Uterus (tissue), 4 donors: Measurements from ENCODE around the gene ONECUT1. TPM values are rescaled to one million over a fixed set of nuclear protein-coding genes. Genes with fewer than 3 reads are reported as not detected.

ENCODE experiments used
- DNase-seq, 2 donors: peaks; one replicate each; pipeline ENCODE4 v3.0.0-alpha.2; 2019 to 2020
- H3K27ac ChIP-seq, 2 donors: fragments of 200-600 bp; sonication (generic); 1 replicate in 1 of 2; 2 replicates in 1 of 2; pipeline ENCODE4 v1.5.1; 2016 to 2018
- H3K27me3 ChIP-seq, 2 donors: fragments of 200-600 bp; sonication (generic); one replicate each; pipeline ENCODE4 v1.5.1; 2018 to 2019; ENCODE audit warnings: control low read depth in 1 of 2
- H3K36me3 ChIP-seq, 2 donors: fragments of 200-600 bp; sonication (generic); one replicate each; pipeline ENCODE4 v1.5.1; 2019; ENCODE audit warnings: control low read depth in 1 of 2
- H3K4me1 ChIP-seq, 2 donors: fragments of 200-600 bp; sonication (generic); one replicate each; pipeline ENCODE4 v1.5.1; 2018 to 2019; ENCODE audit warnings: control low read depth in 1 of 2
- H3K4me3 ChIP-seq, 2 donors: fragments of 200-600 bp; sonication (generic); 1 replicate in 1 of 2; 2 replicates in 1 of 2; pipeline ENCODE4 v1.5.1; 2018 to 2019; ENCODE audit warnings: mild to moderate bottlenecking in 1 of 2
- H3K9me3 ChIP-seq, 2 donors: fragments of 200-600 bp; sonication (generic); one replicate each; pipeline ENCODE4 v1.5.1; 2019; ENCODE audit warnings: control low read depth in 1 of 2
- CTCF ChIP-seq, 4 experiments: fragments of 200-600 bp in 2 of 4; fragments of 450-650 bp in 2 of 4; sonication (generic) in 2 of 4; IDR thresholded peaks; one replicate each; pipeline ENCODE4 v1.5.1; 2016 to 2019; ENCODE audit warnings: antibody characterized with exemption in 4 of 4, mild to moderate bottlenecking in 2 of 4, moderate library complexity in 1 of 4
- POLR2A ChIP-seq, 2 donors: fragments of 450-650 bp; IDR thresholded peaks; one replicate each; pipeline ENCODE4 v1.6.1; 2016; ENCODE audit warnings: antibody characterized with exemption in 2 of 2, mild to moderate bottlenecking in 1 of 2, moderate library complexity in 1 of 2
- intact Hi-C: fragments of 100-400 bp; cut with DNase I; formaldehyde crosslinking; loops from one replicate; pipeline ENCODE4 v1.15.1; 2023; ENCODE audit warnings: low total_unique reads
- total RNA-seq, 4 donors: library from RNA; depleted of rRNA in 3 of 4; stranded (reverse); fragments of >200 nt in 3 of 4; gene quantifications; one replicate each; pipeline versions ENCODE4 v1.1.0 to v1.2.4, GENCODE V29; 2014 to 2023
- donor health status: DM: yes; HTN: yes; CAD: no.

ONECUT1 gene
- total RNA-seq, 4 donors from 2014 or later = not detected

- DNase-seq = peak; percentile 39 to 68
- intact Hi-C loops = loop anchor here (5.0 kb wide), 1 partner anchor 478 kb away; no protein-coding TSS in a partner anchor
Measured at GRCh38 chr15:52735231-52736089, 54.7 kb downstream of the ONECUT1 start.

GRCh38 chr15:52734329-52734728 lies 55.8 kb downstream of the ONECUT1 start:
- DNase-seq = no peak
- Histone ChIP-seq H3K27me3 (no peaks in the 10 kb centered on the region), H3K36me3 (no peaks in the 10 kb centered on the region), H3K27ac (no peak overlapping the region), H3K4me1 (no peaks in the 10 kb centered on the region), H3K9me3 (no peaks in the 10 kb centered on the region), H3K4me3 (no peak overlapping the region)
- TF ChIP-seq CTCF (IDR thresholded peaks at IDR 0.05) = no peak
- intact Hi-C loops = no loop called here

More at GRCh38 chr15:52735231-52736089, 54.7 kb downstream of the ONECUT1 start:
- H3K27me3 ChIP-seq = no peaks in the 10 kb centered on the region
- no peaks in the 10 kb centered on the region for H3K36me3 ChIP-seq
- no peak overlapping the region for H3K4me3 ChIP-seq
- no peak for TF ChIP-seq POLR2A (IDR thresholded peaks at IDR 0.05)
- peak; percentile 79 to 86 (median 86) for TF ChIP-seq CTCF (IDR thresholded peaks at IDR 0.05)
- no peak overlapping the region for H3K27ac ChIP-seq
- H3K9me3 ChIP-seq = no peaks in the 10 kb centered on the region
- no peaks in the 10 kb centered on the region for H3K4me1 ChIP-seq

GRCh38 chr15:52733696-52734255 lies 56.4 kb downstream of the ONECUT1 start:
- no peaks in the 10 kb centered on the region for H3K27me3 ChIP-seq
- no peaks in the 10 kb centered on the region for H3K9me3 ChIP-seq
- TF ChIP-seq POLR2A (IDR thresholded peaks at IDR 0.05) = no peak
- no peak for TF ChIP-seq CTCF (IDR thresholded peaks at IDR 0.05)
- H3K4me1 ChIP-seq = no peaks in the 10 kb centered on the region
- no peaks in the 10 kb centered on the region for H3K36me3 ChIP-seq
- H3K4me3 ChIP-seq = no peak overlapping the region
- no peak overlapping the region for H3K27ac ChIP-seq
- intact Hi-C loops = no loop called here
- no peak for DNase-seq

- DNase-seq = no peak
- no peak overlapping the region for H3K4me3 ChIP-seq
- TF ChIP-seq CTCF (IDR thresholded peaks at IDR 0.05) (no peak), POLR2A (IDR thresholded peaks at IDR 0.05) (no peak)
- H3K9me3 ChIP-seq = no peaks in the 10 kb centered on the region
- no peaks in the 10 kb centered on the region for H3K4me1 ChIP-seq
- H3K36me3 ChIP-seq = no peaks in the 10 kb centered on the region
- no peak overlapping the region for H3K27ac ChIP-seq
- no peaks in the 10 kb centered on the region for H3K27me3 ChIP-seq
- intact Hi-C loops = no loop called here
Measured at GRCh38 chr15:52733088-52733487, 57.0 kb downstream of the ONECUT1 start.

- H3K9me3 ChIP-seq = no peaks in the 10 kb centered on the region
- no peak for TF ChIP-seq CTCF (IDR thresholded peaks at IDR 0.05)
- TF ChIP-seq POLR2A (IDR thresholded peaks at IDR 0.05) = no peak
- intact Hi-C loops = no loop called here
- H3K27me3 ChIP-seq = no peaks in the 10 kb centered on the region
- no peak overlapping the region for H3K27ac ChIP-seq
- H3K4me1 ChIP-seq = no peaks in the 10 kb centered on the region
- no peak overlapping the region for H3K4me3 ChIP-seq
- no peaks in the 10 kb centered on the region for H3K36me3 ChIP-seq
- DNase-seq = no peak
Measured at GRCh38 chr15:52732551-52732950, 57.6 kb downstream of the ONECUT1 start.
